ENCODE results near the gene CRTC1.
A peak's percentile ranks its signal among the peaks of the same experiment; 100 is the strongest.

DNA sequence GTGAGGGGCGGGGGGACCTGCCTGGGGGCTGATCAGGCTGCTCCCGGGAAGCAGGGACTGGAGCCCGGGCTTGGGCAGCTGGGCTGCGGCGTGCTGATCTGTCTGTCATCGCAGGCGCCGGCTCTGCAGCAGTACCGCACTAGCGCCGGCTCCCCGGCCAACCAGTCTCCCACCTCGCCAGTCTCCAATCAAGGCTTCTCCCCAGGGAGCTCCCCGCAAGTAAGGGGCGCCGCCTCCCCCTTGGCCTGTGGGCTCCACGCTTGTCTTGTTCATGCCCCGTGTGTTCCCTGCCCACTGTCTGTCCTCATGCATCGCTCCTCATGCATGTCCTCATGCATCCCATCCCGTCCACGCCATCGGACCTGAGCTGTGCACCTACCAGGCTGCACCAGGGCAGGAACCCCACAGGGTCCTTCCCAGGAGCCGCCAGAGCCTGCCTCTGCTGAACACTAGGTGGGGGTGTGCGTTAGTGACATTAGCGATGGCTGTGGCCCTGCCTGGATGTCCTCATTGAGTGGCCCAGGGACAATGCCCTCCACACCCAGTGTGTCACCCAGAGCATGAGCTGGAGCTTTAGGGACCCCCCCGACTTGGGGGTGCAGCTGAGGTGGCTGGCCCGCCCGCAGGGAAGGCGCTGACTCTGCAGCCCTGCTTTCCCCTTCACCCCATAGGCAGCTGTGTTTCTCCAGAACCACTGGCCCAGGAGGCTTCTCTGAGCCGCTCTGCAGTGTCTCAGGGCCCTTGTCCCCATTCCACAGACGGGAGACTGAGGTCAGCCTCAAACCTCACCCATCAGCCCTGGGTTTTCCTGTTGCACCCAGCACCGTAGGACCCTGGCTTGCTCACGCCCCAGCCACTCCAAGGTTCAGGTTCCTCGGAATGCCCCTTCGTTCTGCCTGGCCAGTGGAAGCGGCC is 88.1 kb downstream of the CRTC1 start:
- TF ChIP-seq EZH2 (IDR thresholded peaks at IDR 0.05; ENCODE audit: borderline replicate concordance, low read length), result no peak
- TF ChIP-seq, protein P1, sequence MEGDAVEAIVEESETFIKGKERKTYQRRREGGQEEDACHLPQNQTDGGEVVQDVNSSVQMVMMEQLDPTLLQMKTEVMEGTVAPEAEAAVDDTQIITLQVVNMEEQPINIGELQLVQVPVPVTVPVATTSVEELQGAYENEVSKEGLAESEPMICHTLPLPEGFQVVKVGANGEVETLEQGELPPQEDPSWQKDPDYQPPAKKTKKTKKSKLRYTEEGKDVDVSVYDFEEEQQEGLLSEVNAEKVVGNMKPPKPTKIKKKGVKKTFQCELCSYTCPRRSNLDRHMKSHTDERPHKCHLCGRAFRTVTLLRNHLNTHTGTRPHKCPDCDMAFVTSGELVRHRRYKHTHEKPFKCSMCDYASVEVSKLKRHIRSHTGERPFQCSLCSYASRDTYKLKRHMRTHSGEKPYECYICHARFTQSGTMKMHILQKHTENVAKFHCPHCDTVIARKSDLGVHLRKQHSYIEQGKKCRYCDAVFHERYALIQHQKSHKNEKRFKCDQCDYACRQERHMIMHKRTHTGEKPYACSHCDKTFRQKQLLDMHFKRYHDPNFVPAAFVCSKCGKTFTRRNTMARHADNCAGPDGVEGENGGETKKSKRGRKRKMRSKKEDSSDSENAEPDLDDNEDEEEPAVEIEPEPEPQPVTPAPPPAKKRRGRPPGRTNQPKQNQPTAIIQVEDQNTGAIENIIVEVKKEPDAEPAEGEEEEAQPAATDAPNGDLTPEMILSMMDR (conservative IDR thresholded peaks at IDR 0.05 in 1 of 2, IDR thresholded peaks at IDR 0.05 in 1 of 2; ENCODE audit: extremely low read depth in 1 of 2, insufficient read depth in 1 of 2, low read depth in 1 of 2, low read length in 2 of 2), result peak in 1 of 2 donors; percentile 19

Data from mammary epithelial cell (primary cell).